ENCODE data around the gene CYB5D1. TPM values are rescaled to one million over a fixed set of nuclear protein-coding genes. Genes with fewer than 3 reads are reported as not detected.

The CYB5D1 gene
- total RNA-seq, 4 donors from 2014 or later, result 14.9 to 29.5 (median 23.5) TPM

DNA sequence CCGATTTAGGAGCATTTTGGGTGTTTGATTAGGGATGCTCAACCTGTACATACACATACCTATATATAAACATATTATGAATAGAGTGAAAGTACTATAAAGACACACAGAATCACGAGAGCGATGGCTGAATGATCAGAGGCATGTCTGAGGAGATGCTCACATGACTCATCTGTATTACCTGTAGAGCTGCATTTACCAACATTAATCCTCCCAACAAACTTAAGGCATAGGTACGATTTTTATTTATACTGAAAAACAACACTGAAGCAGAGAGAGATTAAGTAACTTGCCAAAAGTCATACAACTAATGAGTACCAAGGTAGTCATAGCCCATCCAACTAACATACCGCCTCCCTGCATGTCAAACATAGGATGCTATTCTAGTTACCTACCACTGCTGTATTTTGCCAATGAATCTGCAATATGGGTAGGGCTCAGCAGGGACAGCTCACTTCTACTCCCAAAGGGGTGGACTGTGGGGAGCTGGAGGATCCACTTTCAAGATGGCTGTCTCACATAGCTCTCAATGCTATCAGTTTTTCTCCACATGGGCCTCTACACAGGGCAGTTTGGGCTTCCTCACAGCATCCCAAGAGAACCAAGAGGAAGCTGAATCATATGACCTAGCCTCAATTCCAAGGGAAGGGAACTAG, 7.3 kb downstream of the CYB5D1 start:
- 90 to 92% methylated on average over 5 of the region's 5 CpGs for WGBS, 2 donors
- intact Hi-C loops (cut with DNase I), result loop anchor here (5.0 kb wide), 2 partner anchors 62 to 122 kb away; partner anchors contain the start of gene KCNAB3

GRCh38 chr17:7867881-7868329, 10.1 kb downstream of the CYB5D1 start:
- Histone ChIP-seq H3K9me3 (no peaks in the 10 kb centered on the region), H3K4me3 (replicated peaks in 1 of 3) (no peak overlapping the region), H3K27ac (no peak overlapping the region), H3K36me3 (peaks cover 0 to 2% of the 10 kb centered on the region in 2 donors), H3K4me1 (no peaks in the 10 kb centered on the region), H3K27me3 (no peaks in the 10 kb centered on the region)
- 81 to 88% methylated on average over 5 of the region's 5 CpGs for WGBS, 2 donors
- intact Hi-C loops (cut with DNase I), result no loop called here
- TF ChIP-seq POLR2A (IDR thresholded peaks at IDR 0.05), result no peak
- TF ChIP-seq, protein P1, sequence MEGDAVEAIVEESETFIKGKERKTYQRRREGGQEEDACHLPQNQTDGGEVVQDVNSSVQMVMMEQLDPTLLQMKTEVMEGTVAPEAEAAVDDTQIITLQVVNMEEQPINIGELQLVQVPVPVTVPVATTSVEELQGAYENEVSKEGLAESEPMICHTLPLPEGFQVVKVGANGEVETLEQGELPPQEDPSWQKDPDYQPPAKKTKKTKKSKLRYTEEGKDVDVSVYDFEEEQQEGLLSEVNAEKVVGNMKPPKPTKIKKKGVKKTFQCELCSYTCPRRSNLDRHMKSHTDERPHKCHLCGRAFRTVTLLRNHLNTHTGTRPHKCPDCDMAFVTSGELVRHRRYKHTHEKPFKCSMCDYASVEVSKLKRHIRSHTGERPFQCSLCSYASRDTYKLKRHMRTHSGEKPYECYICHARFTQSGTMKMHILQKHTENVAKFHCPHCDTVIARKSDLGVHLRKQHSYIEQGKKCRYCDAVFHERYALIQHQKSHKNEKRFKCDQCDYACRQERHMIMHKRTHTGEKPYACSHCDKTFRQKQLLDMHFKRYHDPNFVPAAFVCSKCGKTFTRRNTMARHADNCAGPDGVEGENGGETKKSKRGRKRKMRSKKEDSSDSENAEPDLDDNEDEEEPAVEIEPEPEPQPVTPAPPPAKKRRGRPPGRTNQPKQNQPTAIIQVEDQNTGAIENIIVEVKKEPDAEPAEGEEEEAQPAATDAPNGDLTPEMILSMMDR (IDR thresholded peaks at IDR 0.05), result no peak
- no peak for DNase-seq

More for the DNA sequence above, 7.3 kb downstream of the CYB5D1 start:
- Histone ChIP-seq H3K36me3 (peaks cover 0 to 2% of the 10 kb centered on the region in 2 donors), H3K4me3 (replicated peaks in 1 of 3) (no peak overlapping the region), H3K4me1 (no peaks in the 10 kb centered on the region), H3K27me3 (no peaks in the 10 kb centered on the region), H3K9me3 (no peaks in the 10 kb centered on the region), H3K27ac (no peak overlapping the region)
- TF ChIP-seq, protein P1 (IDR thresholded peaks at IDR 0.05), result no peak
- no peak for TF ChIP-seq POLR2A (IDR thresholded peaks at IDR 0.05)
- no peak for DNase-seq

DNA sequence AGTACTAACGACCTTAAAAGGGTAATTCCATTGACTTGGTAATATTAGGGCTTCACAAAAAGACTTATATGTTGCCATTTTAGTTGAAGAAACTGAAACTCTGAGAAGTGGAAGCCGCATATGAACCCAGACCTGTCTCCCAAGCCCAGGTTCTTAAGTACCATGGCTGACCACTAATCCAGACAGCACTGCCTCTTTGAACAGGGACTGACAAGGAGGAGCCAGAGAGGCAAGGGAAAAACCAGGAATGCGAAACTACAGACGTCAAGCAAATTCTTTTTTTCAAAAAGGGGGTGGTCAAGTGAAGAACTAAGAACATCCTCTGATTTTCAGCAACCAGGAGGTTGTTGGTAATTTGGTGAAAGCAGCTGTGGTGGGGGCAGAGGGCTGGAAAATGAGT, 15.2 kb downstream of the CYB5D1 start:
- Histone ChIP-seq H3K27me3 (no peaks in the 10 kb centered on the region), H3K27ac (no peak overlapping the region), H3K4me3 (replicated peaks in 1 of 3) (no peak overlapping the region), H3K9me3 (no peaks in the 10 kb centered on the region), H3K4me1 (peaks cover 5 to 6% of the 10 kb centered on the region in 2 donors), H3K36me3 (no peaks in the 10 kb centered on the region)
- no peak for TF ChIP-seq POLR2A (IDR thresholded peaks at IDR 0.05)
- TF ChIP-seq, protein P1 (IDR thresholded peaks at IDR 0.05), result no peak
- no peak for DNase-seq
- WGBS, 2 donors, result 65 to 68% methylated on average over 4 of the region's 4 CpGs
- intact Hi-C loops (cut with DNase I), result no loop called here

DNA sequence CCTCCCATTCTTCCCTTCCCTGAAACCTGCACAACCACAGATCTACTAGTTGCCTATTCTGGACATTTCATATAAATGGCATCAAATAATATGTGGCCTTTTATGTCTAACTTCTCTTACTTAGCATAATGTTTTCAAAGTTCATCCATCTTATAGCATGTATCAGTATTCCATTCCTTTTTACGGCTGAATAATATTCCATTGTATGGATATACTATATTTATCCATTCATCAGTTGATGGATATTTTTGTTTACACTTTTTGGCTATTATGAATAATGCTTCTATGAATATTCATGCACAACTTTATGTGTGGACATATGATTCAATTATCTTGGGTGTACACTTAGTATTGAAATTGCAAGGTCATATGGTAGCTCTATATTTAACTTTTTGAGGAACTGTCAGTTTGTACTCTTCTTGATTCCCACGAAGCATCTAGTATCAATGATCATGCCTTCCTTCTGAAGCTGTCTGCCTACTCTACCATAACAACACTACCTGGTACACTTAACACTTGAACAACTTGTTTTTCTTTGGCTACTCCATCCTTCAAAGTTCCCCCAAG, 18.1 kb downstream of the CYB5D1 start:
- peaks cover 5 to 6% of the 10 kb centered on the region in 2 donors for H3K4me1 ChIP-seq
- no peak overlapping the region for H3K27ac ChIP-seq
- WGBS, 2 donors, result 63 to 68% methylated on average over 2 of the region's 2 CpGs
- intact Hi-C loops (cut with DNase I), result no loop called here
- H3K36me3 ChIP-seq, result no peaks in the 10 kb centered on the region
- no peak for DNase-seq
- no peaks in the 10 kb centered on the region for H3K9me3 ChIP-seq
- no peaks in the 10 kb centered on the region for H3K27me3 ChIP-seq
- H3K4me3 ChIP-seq (replicated peaks in 1 of 3), result no peak overlapping the region
- no peak for TF ChIP-seq POLR2A (IDR thresholded peaks at IDR 0.05)
- TF ChIP-seq, protein P1 (IDR thresholded peaks at IDR 0.05), result no peak

DNA sequence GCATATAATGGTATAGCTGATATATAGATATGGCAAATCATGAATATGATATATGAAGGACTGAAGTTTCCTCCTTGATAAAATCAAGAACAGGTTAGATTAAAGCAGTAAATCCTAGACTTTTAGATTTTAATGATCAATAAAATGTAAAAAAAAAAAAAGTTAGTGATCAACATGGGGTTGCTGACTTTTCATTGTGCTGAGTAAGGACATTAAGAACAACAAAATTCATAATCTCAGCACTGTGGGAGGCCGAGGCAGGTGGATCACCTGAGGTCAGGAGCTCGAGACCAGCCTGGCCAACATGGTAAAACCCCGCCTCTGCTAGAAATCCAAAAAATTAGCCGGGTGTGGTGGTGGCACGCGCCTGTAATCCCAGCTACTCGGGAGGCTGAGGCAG, 20.4 kb downstream of the CYB5D1 start:
- Histone ChIP-seq H3K4me1 (peaks cover 5 to 10% of the 10 kb centered on the region in 2 donors), H3K27me3 (no peaks in the 10 kb centered on the region), H3K9me3 (no peaks in the 10 kb centered on the region), H3K27ac (no peak overlapping the region), H3K36me3 (no peaks in the 10 kb centered on the region), H3K4me3 (replicated peaks in 1 of 3) (no peak overlapping the region)
- intact Hi-C loops (cut with DNase I), result no loop called here
- TF ChIP-seq, protein P1 (IDR thresholded peaks at IDR 0.05), result no peak
- no peak for TF ChIP-seq POLR2A (IDR thresholded peaks at IDR 0.05)
- no peak for DNase-seq
- 93 to 96% methylated on average over 7 of the region's 7 CpGs for WGBS, 2 donors

Measured in thyroid gland (tissue), 4 donors.